Spleen (tissue), 11 donors: ENCODE measurements around the gene ROCK1. TPM values are rescaled to one million over a fixed set of nuclear protein-coding genes. Genes with fewer than 3 reads are reported as not detected.

Experiments used
- DNase-seq: peaks from one replicate; pipeline ENCODE4 v3.0.0-alpha.2; 2020
- H3K27ac ChIP-seq, 8 donors: fragments of 200-600 bp; sonication (generic) in 7 of 8; 1 replicate in 4 of 8; 2 replicates in 4 of 8; pipeline versions ENCODE4 v1.5.0 to v1.8.0; 2016 to 2021; ENCODE audit warnings: inconsistent platforms in 4 of 8, mild to moderate bottlenecking in 4 of 8, moderate library complexity in 1 of 8
- H3K27me3 ChIP-seq, 7 donors: fragments of 200-600 bp; sonication (generic) in 6 of 7; replicated peaks in 1 of 7; 1 replicate in 4 of 7; 2 replicates in 3 of 7; pipeline versions ENCODE4 v1.5.0 to v1.8.0; 2016 to 2021; ENCODE audit warnings: inconsistent platforms in 3 of 7, mild to moderate bottlenecking in 1 of 7
- H3K36me3 ChIP-seq, 6 donors: fragments of 200-600 bp; sonication (generic) in 5 of 6; 1 replicate in 4 of 6; 2 replicates in 2 of 6; pipeline versions ENCODE4 v1.5.0 to v1.8.0; 2016 to 2021; ENCODE audit warnings: inconsistent platforms in 2 of 6
- H3K4me1 ChIP-seq, 6 donors: fragments of 200-600 bp; sonication (generic) in 5 of 6; 1 replicate in 3 of 6; 2 replicates in 3 of 6; pipeline versions ENCODE4 v1.5.0 to v1.8.0; 2016 to 2021; ENCODE audit warnings: inconsistent platforms in 3 of 6
- H3K4me3 ChIP-seq, 8 donors: fragments of 200-600 bp; sonication (generic) in 7 of 8; 1 replicate in 4 of 8; 2 replicates in 4 of 8; pipeline versions ENCODE4 v1.5.0 to v1.8.0; 2016 to 2021; ENCODE audit warnings: inconsistent platforms in 4 of 8, mild to moderate bottlenecking in 4 of 8, moderate library complexity in 2 of 8
- H3K9me3 ChIP-seq, 8 donors: fragments of 200-600 bp; sonication (generic) in 7 of 8; 1 replicate in 4 of 8; 2 replicates in 4 of 8; pipeline versions ENCODE4 v1.5.0 to v1.8.0; 2016 to 2021; ENCODE audit warnings: inconsistent platforms in 4 of 8
- CTCF ChIP-seq, 11 experiments: fragments of 200-600 bp in 7 of 11; fragments of 450-650 bp in 4 of 11; sonication (generic) in 4 of 11; IDR thresholded peaks in 8 of 11; conservative IDR thresholded peaks in 3 of 11; 1 replicate in 7 of 11; 2 replicates in 4 of 11; pipeline versions ENCODE4 v1.4.0 to v1.8.0; 2016 to 2021; ENCODE audit warnings: antibody characterized with exemption in 11 of 11, inconsistent platforms in 4 of 11, mild to moderate bottlenecking in 1 of 11
- POLR2A ChIP-seq, 3 donors: fragments of 450-650 bp; IDR thresholded peaks; one replicate each; pipeline ENCODE4 v1.5.1; 2017; ENCODE audit warnings: antibody characterized with exemption in 3 of 3, mild to moderate bottlenecking in 1 of 3
- POLR2AphosphoS5 ChIP-seq, 3 donors: sonication (generic); formaldehyde crosslinking; IDR thresholded peaks; one replicate each; pipeline ENCODE4 v1.5.1; 2017; ENCODE audit warnings: antibody characterized with exemption in 3 of 3
- WGBS, 5 donors: extraction: QIAGEN DNeasy Blood & Tissue Kit in 3 of 5; methylation state at CpG; one replicate each; pipeline versions ENCODE4 v1.1.5 to v1.1.7; 2013 to 2018; 5-methylcytosine and 5-hydroxymethylcytosine counted together
- intact Hi-C: fragments of 100-400 bp; cut with DNase I; formaldehyde crosslinking; loops from one replicate; pipeline ENCODE4 v1.15.0; 2023; ENCODE audit warnings: low total_unique reads
- polyA plus RNA-seq, 3 donors: library from polyadenylated mRNA; stranded (reverse); fragments of 200-250 nt; gene quantifications; one replicate each; pipeline ENCODE4 v1.2.1, GENCODE V29; 2013
- total RNA-seq, 7 donors: library from RNA; depleted of rRNA in 3 of 7; stranded (reverse); fragments of >200 nt in 3 of 7; fragmentation: NEBNext Ultra II Directional in 4 of 7; extraction: Animal tissue kit (Norgen Biotek cat#: 25700) in 4 of 7; gene quantifications; one replicate each; pipeline versions ENCODE4 v1.1.0 to v1.2.1, GENCODE V29; 2016 to 2021
- donor health status: healthy with polysubstance abuse.
- donor health status: DM: no; HTN: no; CAD: no; lungs with moderate emphysema.
- donor health status: DM: no; HTN: no; CAD: no.
- donor health status: Bipolar disorder and iron deficiency.
- donor health status: healthy.
- donor health status: DM: no; HTN: no; CAD: no.
- donor health status: DM: yes; HTN: yes; CAD: no.

The ROCK1 gene
- total and polyA plus RNA-seq, 10 donors = 8.9 to 111 (median 77.3) TPM

- no peaks in the 10 kb centered on the region for H3K36me3 ChIP-seq
- H3K9me3 ChIP-seq = peaks cover 0 to 26% (median 14%) of the 10 kb centered on the region in 8 donors
- H3K27me3 ChIP-seq = no peaks in the 10 kb centered on the region
- H3K4me1 ChIP-seq = peaks cover 0 to 95% (median 38%) of the 10 kb centered on the region in 6 donors
- H3K4me3 ChIP-seq = no peak overlapping the region
- intact Hi-C loops = loop anchor here (10.0 kb wide), 1 partner anchor 58 kb away; no protein-coding TSS in a partner anchor
- TF ChIP-seq POLR2A (IDR thresholded peaks at IDR 0.05) (no peak), POLR2AphosphoS5 (IDR thresholded peaks at IDR 0.05) (no peak), CTCF (IDR thresholded peaks at IDR 0.05 in 8 of 11, conservative IDR thresholded peaks at IDR 0.05 in 3 of 11) (no peak)
- DNase-seq = no peak
- H3K27ac ChIP-seq = no peak overlapping the region
Observed at GRCh38 chr18:21083017-21083416, 28.6 kb downstream of the ROCK1 start.

DNA sequence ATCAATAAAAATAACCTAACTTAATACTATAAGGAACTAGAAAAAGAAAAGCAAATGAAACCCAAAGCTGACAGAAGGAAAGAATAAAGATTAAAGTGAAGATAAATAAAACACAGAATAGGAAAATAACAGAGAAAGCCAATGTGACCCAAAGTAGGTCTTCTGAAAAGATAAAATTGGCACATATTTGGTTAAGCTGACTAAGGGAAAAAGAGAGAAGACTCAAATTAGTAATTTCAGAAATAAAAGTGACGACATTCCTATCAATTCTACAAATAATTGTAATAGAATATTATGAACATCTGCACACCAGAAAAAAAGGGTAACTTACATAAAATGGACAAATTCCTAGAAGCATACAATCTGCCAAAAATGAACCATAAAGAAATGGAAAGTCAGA, 30.2 kb downstream of the ROCK1 start:
- WGBS, 5 donors = 80 to 91% (median 86%) methylated on average over 1 of the region's 1 CpG
- Histone ChIP-seq H3K4me1 (peaks cover 0 to 95% (median 40%) of the 10 kb centered on the region in 6 donors), H3K27me3 (no peaks in the 10 kb centered on the region), H3K9me3 (peaks cover 0 to 26% (median 12%) of the 10 kb centered on the region in 8 donors), H3K4me3 (no peak overlapping the region), H3K27ac (no peak overlapping the region), H3K36me3 (no peaks in the 10 kb centered on the region)
- DNase-seq = no peak
- intact Hi-C loops = loop anchor here (10.0 kb wide), 1 partner anchor 57 kb away; no protein-coding TSS in a partner anchor
- no peak for TF ChIP-seq CTCF (IDR thresholded peaks at IDR 0.05 in 8 of 11, conservative IDR thresholded peaks at IDR 0.05 in 3 of 11)
- no peak for TF ChIP-seq POLR2AphosphoS5 (IDR thresholded peaks at IDR 0.05)
- no peak for TF ChIP-seq POLR2A (IDR thresholded peaks at IDR 0.05)

DNA sequence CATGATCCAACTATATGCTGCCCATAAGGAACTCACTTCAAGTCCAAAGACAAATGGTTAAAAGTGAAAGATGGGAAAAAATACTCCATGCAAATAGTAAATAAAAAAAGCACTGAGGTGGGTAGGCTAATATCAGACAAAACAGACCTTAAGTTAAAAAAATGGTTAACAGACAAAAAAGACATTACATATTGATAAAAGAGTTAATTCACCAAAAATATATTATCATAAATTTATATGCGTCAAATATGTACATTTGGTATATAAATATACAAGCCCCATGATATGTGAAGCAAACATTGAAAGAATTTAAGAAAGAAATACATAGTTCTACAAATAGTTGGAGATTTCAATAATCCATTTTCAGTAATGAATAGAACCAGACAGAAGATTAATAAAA, 31.0 kb downstream of the ROCK1 start:
- Histone ChIP-seq H3K9me3 (peaks cover 0 to 26% (median 12%) of the 10 kb centered on the region in 8 donors), H3K27me3 (no peaks in the 10 kb centered on the region), H3K27ac (no peak overlapping the region), H3K4me3 (no peak overlapping the region), H3K36me3 (no peaks in the 10 kb centered on the region), H3K4me1 (peaks cover 6 to 95% (median 46%) of the 10 kb centered on the region in 6 donors)
- WGBS, 5 donors = 92 to 100% (median 97%) methylated on average over 1 of the region's 1 CpG
- TF ChIP-seq CTCF (IDR thresholded peaks at IDR 0.05 in 8 of 11, conservative IDR thresholded peaks at IDR 0.05 in 3 of 11) (no peak), POLR2A (IDR thresholded peaks at IDR 0.05) (no peak), POLR2AphosphoS5 (IDR thresholded peaks at IDR 0.05) (no peak)
- DNase-seq = no peak
- intact Hi-C loops = loop anchor here (10.0 kb wide), 1 partner anchor 56 kb away; no protein-coding TSS in a partner anchor

DNA sequence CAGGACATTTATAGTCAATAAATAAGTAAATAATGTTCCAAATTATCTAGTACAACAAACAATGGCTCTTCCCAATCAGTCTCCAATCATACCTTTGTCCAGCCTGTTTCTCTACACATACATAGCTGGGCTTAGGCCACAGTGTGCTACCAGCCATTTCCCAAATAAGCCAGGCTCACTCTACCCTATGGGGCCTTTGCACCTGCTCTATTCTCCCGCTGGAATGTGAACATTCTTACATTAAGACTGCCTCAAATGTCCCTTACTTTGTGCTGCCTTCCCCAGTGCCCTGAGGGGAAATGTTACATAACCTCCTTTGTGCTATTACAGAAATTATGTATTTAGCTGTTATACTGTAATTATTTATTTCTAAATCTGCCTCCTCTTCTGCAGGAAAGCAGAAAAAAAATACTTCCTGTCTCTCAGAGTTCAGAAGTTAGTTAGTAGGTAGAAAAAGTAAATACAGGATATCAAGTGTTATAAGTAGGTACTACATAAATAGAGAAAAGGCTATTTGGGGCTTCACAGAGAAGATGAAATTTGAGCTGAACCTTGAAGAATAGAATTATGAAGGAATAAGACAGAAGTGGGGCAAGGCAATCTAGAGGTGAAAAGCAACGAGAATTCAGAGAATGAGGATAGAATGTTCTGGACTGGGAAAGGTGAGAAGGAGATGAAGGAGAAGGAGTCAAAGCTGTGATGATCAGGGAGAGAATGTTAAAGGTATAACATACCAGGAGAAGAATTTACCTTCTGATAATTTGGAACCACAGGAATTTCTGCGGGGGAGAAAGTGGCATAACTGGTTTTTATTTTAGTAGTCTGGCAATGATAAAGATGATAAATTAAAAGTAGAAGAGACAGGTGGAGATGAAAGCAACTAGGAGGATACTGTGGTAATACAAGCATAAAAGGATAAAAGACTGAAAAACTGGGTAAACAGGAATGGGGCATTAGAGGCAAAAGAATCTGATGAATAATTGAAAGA, 37.0 kb downstream of the ROCK1 start:
- 53 to 68% (median 62%) methylated on average over 3 of the region's 3 CpGs for WGBS, 5 donors
- H3K4me1 ChIP-seq = peaks cover 21 to 98% (median 79%) of the 10 kb centered on the region in 6 donors
- no peak for TF ChIP-seq POLR2AphosphoS5 (IDR thresholded peaks at IDR 0.05)
- no peak for TF ChIP-seq POLR2A (IDR thresholded peaks at IDR 0.05)
- TF ChIP-seq CTCF (IDR thresholded peaks at IDR 0.05 in 8 of 11, conservative IDR thresholded peaks at IDR 0.05 in 3 of 11) = no peak

More for the DNA sequence above, 37.0 kb downstream of the ROCK1 start:
- DNase-seq = no peak
- peak overlapping the region in 4 of 8 donors; percentile 4 to 47 (median 35) for H3K27ac ChIP-seq
- H3K27me3 ChIP-seq = no peaks in the 10 kb centered on the region
- no peaks in the 10 kb centered on the region for H3K9me3 ChIP-seq
- intact Hi-C loops = no loop called here
- H3K4me3 ChIP-seq = no peak overlapping the region
- H3K36me3 ChIP-seq = peaks cover 0 to 4% (median 0%) of the 10 kb centered on the region in 6 donors
